T1000 (cell line): ENCODE data around the gene SRSF5.
"Not testable (repeated sequence)": the region's sequence is repeated elsewhere in the genome, so short reads cannot be mapped to it uniquely, and the experiment has no call there.

Experiments
- DNase-seq: peaks from one replicate; lab custom pipeline; 2025; ENCODE audit warnings: mixed read lengths; lab: John Stamatoyannopoulos, UW

Gene SRSF5

DNA sequence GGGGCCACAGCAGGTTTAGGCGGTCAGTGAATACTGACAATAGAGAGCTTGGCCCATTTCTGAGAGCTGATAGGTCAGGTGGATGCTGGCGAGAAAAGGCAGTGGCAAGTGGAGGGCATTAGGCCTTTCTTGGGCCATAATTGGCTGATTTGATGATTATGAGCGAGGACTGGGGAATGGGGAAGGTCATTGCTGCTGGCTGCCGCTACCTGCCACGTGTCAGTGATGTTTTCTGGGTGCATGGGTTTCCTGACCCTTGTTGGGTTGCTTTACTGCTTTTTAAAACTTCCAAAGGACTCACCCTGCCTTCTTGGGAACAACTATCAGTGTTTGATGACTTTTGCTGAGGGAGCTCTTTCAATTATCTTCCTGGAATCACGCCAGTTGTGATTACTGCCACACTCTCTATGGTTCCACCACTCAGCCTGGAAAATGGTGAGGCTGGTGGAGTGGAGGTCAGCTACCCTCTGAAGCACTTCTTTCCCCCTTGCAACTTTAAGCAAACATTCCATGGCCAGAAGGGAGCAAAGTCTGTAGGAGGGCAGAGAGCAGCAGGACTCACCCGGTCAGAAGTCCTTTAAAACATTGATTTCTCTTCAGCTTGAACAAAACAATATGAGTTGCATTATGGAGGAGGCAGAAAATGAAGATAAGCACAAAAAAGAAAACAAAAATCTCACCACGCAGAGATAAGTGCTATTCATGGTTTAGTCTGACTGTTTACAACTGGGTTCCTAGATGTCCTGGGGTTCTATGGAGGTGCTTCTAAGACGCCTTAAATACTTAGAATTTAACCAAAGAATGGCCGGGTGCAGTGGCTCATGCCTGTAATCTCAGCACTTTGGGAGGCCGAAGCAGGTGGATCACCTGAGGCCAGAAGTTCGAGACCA is 42.2 kb downstream of the SRSF5 start:
- no peak for DNase-seq

DNA sequence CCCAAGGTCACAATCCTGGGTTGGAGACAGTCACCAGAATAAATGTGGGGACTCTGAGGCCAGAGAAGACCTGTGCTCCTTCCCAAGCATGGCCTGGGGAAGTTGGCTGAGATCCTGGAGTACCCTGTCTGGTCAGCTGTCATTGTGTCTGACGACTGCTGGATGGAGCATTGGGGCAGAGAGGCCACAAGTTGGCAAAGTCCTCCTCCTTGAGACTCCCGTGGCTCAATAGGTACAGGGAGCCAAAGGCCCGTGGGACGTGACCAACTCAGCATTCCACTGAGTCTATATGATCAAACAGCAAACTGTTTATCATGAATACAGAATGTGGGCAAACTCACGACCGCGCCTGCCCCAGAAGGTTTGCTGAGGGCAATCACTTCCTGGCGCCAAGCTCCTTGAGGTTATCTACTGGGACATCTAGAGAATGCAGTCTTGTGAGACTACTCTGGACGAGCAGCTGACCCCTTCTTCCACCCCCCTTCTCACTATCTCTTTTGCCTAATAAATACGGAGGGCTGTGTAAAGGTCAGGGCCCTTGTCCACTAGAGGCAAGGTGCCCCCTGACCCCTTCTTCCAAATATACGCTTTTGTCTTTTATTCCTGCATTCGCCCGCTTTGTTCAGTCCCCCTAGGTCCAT is 44.4 kb downstream of the SRSF5 start:
- DNase-seq = no peak

DNA sequence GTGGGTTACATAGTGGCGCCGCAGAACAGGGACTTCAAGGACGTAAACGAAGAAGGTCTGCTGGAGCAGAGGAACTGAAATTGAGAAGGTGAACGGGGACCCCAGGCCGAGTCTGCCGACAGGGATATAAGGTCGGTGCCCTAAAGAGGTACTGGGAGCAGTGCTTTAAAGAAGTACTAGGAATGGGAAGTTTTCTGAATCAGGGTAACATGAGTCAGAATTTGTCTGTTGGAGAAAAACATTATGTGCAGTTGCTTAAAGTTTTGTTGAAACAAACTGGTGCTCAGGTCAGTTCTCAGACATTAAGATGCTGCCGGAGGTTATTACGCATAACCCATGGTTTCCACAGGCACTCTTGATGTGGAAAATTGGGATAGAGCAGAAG is 44.9 kb downstream of the SRSF5 start:
- no peak for DNase-seq

- DNase-seq = no peak
These were observed 45.8 kb downstream of the SRSF5 start for GRCh38 chr14:69812711-69813110.

GRCh38 chr14:69813346-69813745 is 46.4 kb downstream of the SRSF5 start:
- DNase-seq = not testable (repeated sequence)

DNA sequence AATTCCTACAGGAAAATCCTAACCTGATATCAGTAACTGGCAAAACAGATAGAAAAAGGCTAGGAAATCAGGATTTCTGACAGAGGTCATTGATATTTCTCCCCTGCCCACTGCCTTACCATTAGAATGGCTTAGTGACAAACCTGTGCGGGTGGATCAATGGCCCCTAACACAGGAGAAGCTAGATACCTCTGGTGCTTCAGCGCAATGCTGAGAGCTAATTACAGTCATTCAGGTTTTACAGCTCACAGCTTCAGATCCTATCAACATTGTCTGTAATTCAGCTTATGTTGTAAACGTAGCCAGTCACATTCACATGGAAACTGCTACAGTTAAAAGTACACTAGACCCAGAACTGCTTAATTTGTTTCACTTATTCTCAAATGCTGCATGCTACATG is 47.5 kb downstream of the SRSF5 start:
- no peak for DNase-seq

- no peak for DNase-seq
These were observed 48.6 kb downstream of the SRSF5 start for GRCh38 chr14:69815556-69815955.

DNA sequence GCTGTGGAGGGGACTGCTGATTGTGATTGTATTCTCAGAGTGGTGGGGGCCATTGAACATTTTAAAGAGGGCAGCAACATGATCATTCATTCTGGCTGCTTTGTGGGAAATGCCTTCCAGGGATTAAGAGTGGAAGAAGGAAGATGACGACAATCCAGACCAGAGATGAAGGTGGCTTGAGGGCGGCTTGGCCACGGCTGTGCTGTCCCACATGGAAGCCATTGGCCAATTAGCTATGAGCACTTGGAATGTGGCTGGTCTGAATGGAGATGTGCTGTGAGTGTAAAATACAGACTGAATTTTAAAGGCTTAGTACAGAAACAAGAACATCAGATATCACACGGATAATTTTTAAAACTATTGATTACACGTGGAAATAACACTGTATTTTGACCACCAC is 49.3 kb downstream of the SRSF5 start:
- no peak for DNase-seq

- DNase-seq = peak; percentile 65
These were observed 51.8 kb downstream of the SRSF5 start for GRCh38 chr14:69818758-69819191.

GRCh38 chr14:69819607-69820006 is 52.7 kb downstream of the SRSF5 start:
- DNase-seq = no peak

DNA sequence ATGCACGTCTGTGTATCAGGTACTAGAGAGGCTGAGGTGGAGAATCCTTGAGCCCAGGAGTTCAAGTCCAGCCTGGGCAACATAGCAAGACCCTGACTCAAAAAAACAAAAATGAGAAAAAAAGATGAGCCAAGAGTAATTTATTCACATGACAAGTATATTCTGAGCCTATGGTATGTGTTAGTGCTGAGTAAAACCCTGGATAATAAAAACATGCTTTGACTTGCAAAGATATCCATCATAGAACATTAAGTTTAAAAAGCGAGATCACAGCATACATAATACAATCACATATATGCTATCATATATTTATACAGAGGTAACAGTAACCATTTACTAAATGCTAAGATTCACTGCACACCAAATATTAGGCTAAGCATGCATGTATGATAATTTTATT is 54.0 kb downstream of the SRSF5 start:
- DNase-seq = no peak
